HUDEP-2 (cell line): ENCODE results near the gene LSP1.

ENCODE experiments used
- DNase-seq, 76 experiments: peaks; one replicate each; lab custom pipeline; 2025; ENCODE audit not compliant: unreplicated experiment in 76 of 76; lab: John Stamatoyannopoulos, UW

The LSP1 gene

DNA sequence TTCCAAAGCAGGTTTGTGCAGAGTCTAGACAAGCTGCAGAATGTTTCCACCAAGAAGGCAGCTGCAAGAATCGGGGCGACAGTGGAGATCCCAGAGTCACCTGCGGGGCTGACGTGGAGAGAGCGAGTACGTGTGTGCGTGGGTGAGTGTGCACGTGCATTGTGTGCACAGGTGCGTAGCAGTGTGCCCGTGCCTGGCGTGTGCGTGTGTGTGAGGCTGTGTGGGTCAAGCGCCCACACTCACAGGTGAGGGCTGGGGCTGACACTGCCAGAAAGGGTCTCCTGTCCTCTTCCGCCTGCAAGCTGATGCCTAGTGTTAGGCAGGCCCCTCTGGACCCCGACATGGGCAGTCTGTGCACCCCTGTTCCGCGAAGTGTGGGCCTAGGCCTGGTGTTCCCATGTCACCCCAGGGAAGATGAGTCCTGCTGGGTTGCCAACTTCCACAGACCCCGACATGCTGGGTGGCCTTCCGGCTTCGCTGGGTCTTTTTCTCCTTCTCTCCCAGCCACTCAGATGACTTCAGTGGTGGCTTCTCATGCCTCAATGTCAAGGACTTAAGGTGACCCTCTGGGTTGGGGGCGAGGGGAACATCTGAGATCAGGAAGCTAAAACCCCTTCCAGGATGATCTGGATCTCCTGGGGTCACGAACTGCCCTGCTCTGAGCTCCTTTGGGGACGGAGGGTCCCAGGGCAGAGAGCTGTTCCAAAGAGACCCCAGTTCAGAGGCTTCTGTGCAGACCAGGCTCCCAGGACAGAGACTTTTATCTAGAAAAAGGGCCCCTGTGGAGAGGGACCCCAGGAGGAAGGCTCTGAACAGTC, 28.5 kb upstream of the LSP1 start:
- DNase-seq: no peak

- DNase-seq: peak in 45 of 76 experiments; percentile 7 to 75 (median 34)
Measured at GRCh38 chr11:1825039-1825740, 27.7 kb upstream of the LSP1 start.

GRCh38 chr11:1825785-1826451, 27.0 kb upstream of the LSP1 start:
- no peak for DNase-seq

DNA sequence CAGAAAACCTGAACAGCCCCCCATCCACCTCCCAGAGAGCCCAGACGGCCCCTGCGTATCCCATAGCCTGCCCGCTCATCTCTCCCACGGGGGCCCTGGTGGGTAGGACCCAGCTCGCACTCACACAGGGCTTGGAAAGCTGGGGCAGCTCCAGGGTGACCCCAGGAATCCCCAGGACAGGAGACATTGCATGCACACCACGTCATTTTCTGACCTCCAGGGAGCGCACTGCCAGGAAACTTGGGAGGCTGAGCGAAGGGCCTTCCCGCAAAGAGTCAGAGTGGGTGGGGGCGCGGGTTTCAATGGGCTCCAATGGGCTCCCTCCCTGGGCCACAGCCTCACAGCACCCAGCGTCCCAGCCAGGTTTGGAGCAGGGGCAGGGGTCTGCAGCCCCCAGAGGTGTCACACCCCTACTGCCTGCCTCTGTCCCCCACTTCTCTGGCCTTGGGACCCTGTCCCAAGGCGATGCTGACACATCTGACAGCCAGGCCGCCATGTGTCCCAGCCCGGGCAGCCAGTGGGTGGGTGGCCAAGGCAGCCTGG, 26.3 kb upstream of the LSP1 start:
- DNase-seq: no peak

DNA sequence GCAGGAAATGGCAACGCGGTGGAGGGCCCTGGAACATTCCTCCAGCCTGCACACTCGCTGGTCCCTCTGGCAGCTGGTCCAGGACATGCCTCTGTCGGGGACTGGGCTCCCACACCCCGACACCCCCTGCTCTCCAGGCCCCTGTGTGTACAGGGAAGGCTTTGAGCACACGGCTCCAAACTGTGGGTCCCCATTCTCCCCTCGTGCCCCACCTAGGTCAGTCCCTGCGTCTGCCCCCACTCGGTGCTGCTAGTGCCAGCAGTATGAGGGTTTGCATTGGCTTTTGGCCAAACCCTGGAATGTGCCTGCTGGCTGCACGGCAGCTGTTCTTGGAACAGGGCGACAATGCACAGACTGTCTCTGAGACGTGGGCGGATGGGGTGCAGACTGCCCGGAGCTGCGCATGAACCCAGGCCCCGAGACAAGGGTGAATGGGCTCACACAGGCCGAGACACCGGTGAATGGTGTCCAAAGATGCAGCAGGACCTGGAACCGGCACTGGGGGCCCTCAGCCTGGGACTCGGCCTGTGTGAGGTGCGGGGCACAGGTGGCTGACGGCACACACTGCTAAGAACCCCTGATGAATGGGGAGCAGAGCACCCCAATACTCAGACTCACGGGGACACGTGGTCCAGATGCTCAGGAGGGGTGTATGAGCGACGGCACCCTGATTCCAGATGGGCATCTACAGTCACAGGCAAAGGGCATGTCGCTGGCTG, 25.6 kb upstream of the LSP1 start:
- no peak for DNase-seq

DNA sequence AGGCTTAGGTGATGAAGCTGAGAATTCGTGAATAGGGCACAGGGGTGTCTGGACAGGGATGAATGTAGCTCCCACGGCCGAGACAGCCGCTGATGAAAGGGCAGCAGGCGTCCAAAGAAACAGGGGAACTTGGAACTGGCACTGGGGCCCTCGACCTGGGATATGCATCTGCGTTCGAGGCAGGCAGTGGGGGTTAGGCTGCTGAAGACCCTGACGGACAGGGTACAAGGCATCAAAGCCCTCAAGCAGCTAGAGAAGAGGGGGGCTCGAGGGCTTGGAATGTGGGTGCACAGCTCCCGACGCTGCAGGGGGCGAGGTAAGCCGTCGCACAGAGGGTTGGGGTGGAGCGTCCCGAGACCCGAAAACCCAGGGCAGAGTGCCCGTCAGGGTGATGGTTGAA, 25.0 kb upstream of the LSP1 start:
- no peak for DNase-seq

GRCh38 chr11:1828542-1828941, 24.3 kb upstream of the LSP1 start:
- no peak for DNase-seq

- no peak for DNase-seq
Measured at GRCh38 chr11:1829039-1829820, 23.7 kb upstream of the LSP1 start.

DNA sequence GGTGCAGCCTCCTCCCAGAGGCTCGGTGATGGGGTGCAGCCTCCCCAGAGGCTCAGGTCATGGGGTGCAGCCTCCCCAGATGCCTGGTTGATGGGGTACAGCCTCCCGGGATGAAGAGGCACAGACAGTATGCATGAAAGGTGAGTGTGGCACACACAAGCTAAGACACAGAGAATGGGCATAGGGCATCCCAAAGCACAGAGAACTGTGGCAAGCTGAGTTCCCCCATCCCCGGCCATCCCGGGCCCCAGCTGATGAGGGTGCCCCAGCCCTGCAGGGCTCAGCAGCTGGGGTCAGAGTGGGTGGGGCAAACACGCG, 22.9 kb upstream of the LSP1 start:
- no peak for DNase-seq

GRCh38 chr11:1830322-1831223, 22.3 kb upstream of the LSP1 start:
- no peak for DNase-seq

DNA sequence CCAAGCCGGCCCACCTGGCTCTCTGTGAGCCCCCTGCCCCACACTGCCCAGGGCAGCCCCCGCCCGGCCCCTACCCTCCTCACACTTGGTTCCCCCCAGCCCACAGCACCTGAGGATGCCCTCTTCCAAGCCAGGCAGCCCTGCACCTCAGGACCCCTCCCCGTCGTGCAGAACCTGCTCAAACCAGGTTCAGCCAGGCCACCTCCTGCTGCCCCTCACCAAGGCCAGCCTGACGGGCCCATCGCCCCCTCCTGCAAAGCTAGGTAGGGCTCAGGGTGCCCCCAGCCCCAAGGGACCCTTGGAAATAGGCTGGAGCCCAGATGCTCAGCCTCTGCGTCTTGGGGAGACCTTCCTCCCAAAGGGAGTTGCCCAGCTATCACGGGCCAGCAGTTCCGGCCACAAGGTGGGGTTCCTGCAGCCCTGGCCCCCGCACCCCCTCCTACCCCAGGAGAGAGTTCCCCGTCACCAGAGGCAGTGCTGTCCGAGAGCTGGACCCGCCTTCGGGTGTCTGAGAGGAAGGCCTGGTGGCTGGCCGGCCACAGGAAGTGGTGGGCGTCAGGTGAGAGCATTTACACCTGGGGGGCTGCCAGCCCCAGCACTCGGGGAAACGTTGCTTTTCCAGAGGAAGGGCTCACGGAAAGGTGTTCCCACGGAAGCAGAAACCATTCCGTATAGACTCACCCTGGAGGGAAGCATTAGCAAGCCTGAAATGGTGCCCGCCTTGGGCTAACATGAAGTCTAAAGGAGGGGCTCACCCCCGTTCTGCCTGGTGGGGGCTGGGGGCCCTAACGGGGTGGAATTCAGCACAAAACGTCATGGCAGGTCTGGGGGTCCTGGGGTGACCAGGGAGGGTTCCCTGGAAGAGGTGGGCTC, 21.3 kb upstream of the LSP1 start:
- no peak for DNase-seq

DNA sequence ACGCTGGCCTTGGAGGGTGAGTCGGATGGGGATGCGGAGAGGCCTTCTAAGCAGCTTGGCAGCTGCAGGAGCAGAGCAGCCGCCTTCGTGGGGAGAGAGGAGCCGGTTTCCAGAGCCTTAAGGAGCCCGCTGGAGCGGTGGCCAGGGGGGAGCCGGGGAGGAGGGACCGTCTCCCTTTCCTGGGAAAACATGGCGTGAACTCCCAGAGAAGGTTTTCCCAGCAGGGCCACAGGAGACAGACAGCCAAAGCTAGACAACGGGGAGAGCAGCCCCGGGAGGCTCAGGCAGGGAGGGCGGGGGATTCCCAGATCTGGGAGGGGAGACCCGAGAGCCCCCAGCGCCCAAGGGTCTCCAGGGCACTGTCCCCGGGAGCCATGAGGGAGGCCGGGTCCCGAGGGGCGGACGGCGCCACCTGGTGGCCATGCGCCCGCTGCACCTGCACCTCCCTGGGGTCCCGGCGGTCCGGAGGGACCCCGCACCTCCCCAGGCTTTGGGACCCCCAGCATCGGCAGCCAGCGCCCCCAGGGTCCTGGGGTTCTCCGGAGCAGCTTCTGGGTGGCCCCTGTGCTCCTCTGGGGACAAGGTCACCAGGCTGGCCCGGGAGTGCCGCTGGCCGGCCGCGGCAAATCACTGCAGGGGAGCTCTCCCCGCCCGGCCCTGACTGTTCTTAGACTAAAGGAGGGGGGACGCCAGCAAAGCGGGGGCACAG, 20.5 kb upstream of the LSP1 start:
- DNase-seq: peak in 16 of 76 experiments; percentile 2 to 37 (median 16)

DNA sequence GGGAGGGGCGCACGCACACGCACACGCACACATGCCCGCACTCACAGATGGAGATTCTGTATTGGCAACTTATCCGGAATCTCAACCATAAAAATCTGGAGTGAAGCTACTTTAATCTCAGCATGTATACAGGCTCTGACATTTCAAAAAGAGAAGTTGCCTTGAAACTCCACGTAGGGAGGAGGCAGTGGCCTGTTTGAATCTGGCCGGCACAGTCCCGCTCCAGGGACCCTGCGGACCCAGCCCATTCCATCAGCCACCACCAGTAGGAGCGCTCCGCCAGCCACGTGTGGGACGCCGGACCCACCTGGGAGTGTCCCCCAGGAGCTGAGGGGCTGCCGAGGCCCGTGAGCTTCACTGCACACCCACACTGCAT, 20.0 kb upstream of the LSP1 start:
- DNase-seq: no peak

GRCh38 chr11:1834062-1834610, 18.7 kb upstream of the LSP1 start:
- no peak for DNase-seq

DNA sequence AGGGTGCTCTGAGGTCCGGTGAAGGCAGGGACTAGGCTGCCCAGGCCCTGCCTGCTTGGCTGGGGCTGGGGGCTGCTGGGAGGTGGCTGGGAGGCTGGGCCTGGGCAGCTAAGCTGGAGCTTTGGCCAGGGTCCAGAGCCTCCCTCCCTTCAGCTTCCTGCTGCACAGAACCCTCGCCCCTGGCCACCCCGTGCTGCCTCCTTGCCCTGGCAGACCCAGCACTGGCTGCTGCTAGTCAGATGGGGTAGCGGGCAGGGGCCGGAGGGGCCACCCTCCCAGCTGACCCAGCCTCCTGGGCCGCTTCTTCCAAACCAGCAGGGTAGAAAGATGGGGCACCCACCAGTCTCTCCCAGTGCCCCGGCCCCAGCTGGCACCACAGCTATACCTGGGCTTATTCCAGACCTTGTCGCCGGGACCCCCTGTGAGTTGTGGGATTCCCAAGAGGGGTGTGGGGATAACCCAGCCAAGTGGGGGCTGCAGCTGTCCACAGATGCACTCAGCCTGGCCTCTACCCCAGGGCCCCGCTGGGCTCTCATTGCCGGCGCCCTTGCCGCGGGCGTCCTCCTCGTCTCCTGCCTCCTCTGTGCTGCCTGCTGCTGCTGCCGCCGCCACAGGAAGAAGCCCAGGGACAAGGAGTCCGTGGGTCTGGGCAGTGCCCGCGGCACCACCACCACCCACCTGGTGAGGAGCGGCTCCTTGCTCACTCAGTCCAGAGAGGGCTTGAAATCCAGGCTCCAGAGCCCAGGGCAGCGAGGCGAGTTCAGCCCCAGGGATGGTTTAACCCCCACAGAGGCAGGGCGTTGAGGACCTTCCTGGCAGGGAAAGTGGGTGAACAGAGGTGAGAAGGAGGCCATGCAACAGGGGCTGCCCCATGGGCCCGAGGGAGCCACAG, 17.9 kb upstream of the LSP1 start, which contains the start of gene SYT8:
Gene SYT8, plus strand, starts transcription at position 212 of the 892 bp plus-strand sequence. Its CDS starts 116 bp downstream, at position 328.
- DNase-seq: no peak

GRCh38 chr11:1835671-1836010, 17.2 kb upstream of the LSP1 start:
- no peak for DNase-seq
